Fibroblast of lung (primary cell): ENCODE data around the gene CPN2.

Source experiments
- EZH2 ChIP-seq: IDR thresholded peaks from 2 replicates; pipeline ENCODE4 v1.5.1; 2012; ENCODE audit warnings: low read length, control low read depth, mild to moderate bottlenecking; ENCODE audit errors: missing control alignments
- TF ChIP-seq, protein P1 (sequence below), 2 donors: IDR thresholded peaks in 1 of 2; conservative IDR thresholded peaks in 1 of 2; 1 replicate in 1 of 2; 2 replicates in 1 of 2; pipeline ENCODE4 v1.5.1; 2011 to 2012; ENCODE audit warnings: low read length in 2 of 2, control low read depth in 1 of 2, inconsistent platforms in 1 of 2, low read depth in 1 of 2, mild to moderate bottlenecking in 1 of 2

- TF ChIP-seq, protein P1, sequence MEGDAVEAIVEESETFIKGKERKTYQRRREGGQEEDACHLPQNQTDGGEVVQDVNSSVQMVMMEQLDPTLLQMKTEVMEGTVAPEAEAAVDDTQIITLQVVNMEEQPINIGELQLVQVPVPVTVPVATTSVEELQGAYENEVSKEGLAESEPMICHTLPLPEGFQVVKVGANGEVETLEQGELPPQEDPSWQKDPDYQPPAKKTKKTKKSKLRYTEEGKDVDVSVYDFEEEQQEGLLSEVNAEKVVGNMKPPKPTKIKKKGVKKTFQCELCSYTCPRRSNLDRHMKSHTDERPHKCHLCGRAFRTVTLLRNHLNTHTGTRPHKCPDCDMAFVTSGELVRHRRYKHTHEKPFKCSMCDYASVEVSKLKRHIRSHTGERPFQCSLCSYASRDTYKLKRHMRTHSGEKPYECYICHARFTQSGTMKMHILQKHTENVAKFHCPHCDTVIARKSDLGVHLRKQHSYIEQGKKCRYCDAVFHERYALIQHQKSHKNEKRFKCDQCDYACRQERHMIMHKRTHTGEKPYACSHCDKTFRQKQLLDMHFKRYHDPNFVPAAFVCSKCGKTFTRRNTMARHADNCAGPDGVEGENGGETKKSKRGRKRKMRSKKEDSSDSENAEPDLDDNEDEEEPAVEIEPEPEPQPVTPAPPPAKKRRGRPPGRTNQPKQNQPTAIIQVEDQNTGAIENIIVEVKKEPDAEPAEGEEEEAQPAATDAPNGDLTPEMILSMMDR (conservative IDR thresholded peaks at IDR 0.05 in 1 of 2, IDR thresholded peaks at IDR 0.05 in 1 of 2; ENCODE audit: low read depth in 1 of 2, low read length in 2 of 2) = no peak
- no peak for TF ChIP-seq EZH2
Measured at GRCh38 chr3:194379231-194379630, 28.1 kb upstream of the CPN2 start.
